Astrocyte (in vitro differentiated cells and primary cell): ENCODE data around the gene OBSL1. TPM values are rescaled to one million over a fixed set of nuclear protein-coding genes. Genes with fewer than 3 reads are reported as not detected.

Experiments
- DNase-seq: peaks from one replicate; pipeline ENCODE4 v3.0.0-alpha.2; 2010; ENCODE audit warnings: low read depth
- FAIRE-seq: peaks from 2 replicates; lab custom pipeline; 2011; peaks lifted over from hg19 to GRCh38; lab: Jason Lieb, UNC
- H2AFZ ChIP-seq: 2 replicates; pipeline ENCODE4 v1.6.0; 2012; ENCODE audit warnings: low read depth, low read length, inconsistent platforms
- H3K27ac ChIP-seq: 2 replicates; pipeline ENCODE4 v1.5.1; 2011; ENCODE audit warnings: low read depth, low read length, inconsistent platforms
- H3K27me3 ChIP-seq: 2 replicates; pipeline ENCODE4 v1.6.0; 2011; ENCODE audit warnings: low read length, inconsistent platforms; ENCODE audit not compliant: insufficient read depth
- H3K36me3 ChIP-seq: 2 replicates; pipeline ENCODE4 v1.5.1; 2011; ENCODE audit warnings: low read length, inconsistent platforms; ENCODE audit not compliant: insufficient read depth
- H3K4me1 ChIP-seq: 2 replicates; pipeline ENCODE4 v1.5.1; 2011; ENCODE audit warnings: low read length, inconsistent platforms; ENCODE audit not compliant: insufficient read depth
- H3K4me2 ChIP-seq: 2 replicates; pipeline ENCODE4 v1.6.0; 2012; ENCODE audit warnings: low read length, inconsistent platforms
- H3K4me3 ChIP-seq: 2 replicates; pipeline ENCODE4 v1.5.1; 2011; ENCODE audit warnings: low read depth, mild to moderate bottlenecking, low read length, inconsistent platforms; ENCODE audit not compliant: insufficient read depth
- H3K79me2 ChIP-seq: 2 replicates; pipeline ENCODE4 v1.6.0; 2012; ENCODE audit warnings: mild to moderate bottlenecking, low read length, inconsistent platforms; ENCODE audit not compliant: insufficient read depth
- H3K9ac ChIP-seq: 2 replicates; pipeline ENCODE4 v1.6.0; 2012; ENCODE audit warnings: mild to moderate bottlenecking, low read length, inconsistent platforms
- H3K9me3 ChIP-seq: 2 replicates; pipeline ENCODE4 v1.5.1; 2012; ENCODE audit warnings: low read depth, mild to moderate bottlenecking, low read length, inconsistent platforms; ENCODE audit not compliant: insufficient read depth
- H4K20me1 ChIP-seq: 2 replicates; pipeline ENCODE4 v1.6.0; 2012; ENCODE audit warnings: low read length, inconsistent platforms; ENCODE audit not compliant: insufficient read depth
- H3K27ac Mint-ChIP-seq: one replicate; pipeline ENCODE4 v1.8.0; 2021; ENCODE audit warnings: mild to moderate bottlenecking, mixed read lengths; ENCODE audit not compliant: unreplicated experiment
- H3K27me3 Mint-ChIP-seq: one replicate; pipeline ENCODE4 v1.8.0; 2021; ENCODE audit warnings: low read depth, mixed read lengths; ENCODE audit not compliant: unreplicated experiment
- H3K36me3 Mint-ChIP-seq: one replicate; pipeline ENCODE4 v1.8.0; 2021; ENCODE audit warnings: low read depth, mixed read lengths; ENCODE audit not compliant: unreplicated experiment
- H3K4me1 Mint-ChIP-seq: one replicate; pipeline ENCODE4 v1.8.0; 2021; ENCODE audit warnings: low read depth, mixed read lengths; ENCODE audit not compliant: unreplicated experiment
- H3K4me3 Mint-ChIP-seq: one replicate; pipeline ENCODE4 v1.8.0; 2021; ENCODE audit warnings: mild to moderate bottlenecking, moderate library complexity, mixed read lengths; ENCODE audit not compliant: unreplicated experiment
- H3K9me3 Mint-ChIP-seq: one replicate; pipeline ENCODE4 v1.8.0; 2021; ENCODE audit warnings: mild to moderate bottlenecking, mixed read lengths; ENCODE audit not compliant: unreplicated experiment
- EZH2 ChIP-seq: IDR thresholded peaks from 2 replicates; pipeline ENCODE4 v1.6.1; 2012; ENCODE audit warnings: mild to moderate bottlenecking, low read length, inconsistent platforms; ENCODE audit not compliant: insufficient read depth
- total RNA-seq: library from RNA; stranded (reverse); gene quantifications from 2 replicates; pipeline ENCODE4 v1.2.1, GENCODE V29; 2021
- TF ChIP-seq, protein P1 (sequence below): IDR thresholded peaks from 2 replicates; pipeline ENCODE4 v1.5.1; 2011; ENCODE audit warnings: low read depth, mild to moderate bottlenecking, inconsistent platforms, low read length, moderate library complexity; ENCODE audit not compliant: insufficient read depth

Gene OBSL1
- total RNA-seq, 1 donor from 2014 or later = 77.5 TPM

DNA sequence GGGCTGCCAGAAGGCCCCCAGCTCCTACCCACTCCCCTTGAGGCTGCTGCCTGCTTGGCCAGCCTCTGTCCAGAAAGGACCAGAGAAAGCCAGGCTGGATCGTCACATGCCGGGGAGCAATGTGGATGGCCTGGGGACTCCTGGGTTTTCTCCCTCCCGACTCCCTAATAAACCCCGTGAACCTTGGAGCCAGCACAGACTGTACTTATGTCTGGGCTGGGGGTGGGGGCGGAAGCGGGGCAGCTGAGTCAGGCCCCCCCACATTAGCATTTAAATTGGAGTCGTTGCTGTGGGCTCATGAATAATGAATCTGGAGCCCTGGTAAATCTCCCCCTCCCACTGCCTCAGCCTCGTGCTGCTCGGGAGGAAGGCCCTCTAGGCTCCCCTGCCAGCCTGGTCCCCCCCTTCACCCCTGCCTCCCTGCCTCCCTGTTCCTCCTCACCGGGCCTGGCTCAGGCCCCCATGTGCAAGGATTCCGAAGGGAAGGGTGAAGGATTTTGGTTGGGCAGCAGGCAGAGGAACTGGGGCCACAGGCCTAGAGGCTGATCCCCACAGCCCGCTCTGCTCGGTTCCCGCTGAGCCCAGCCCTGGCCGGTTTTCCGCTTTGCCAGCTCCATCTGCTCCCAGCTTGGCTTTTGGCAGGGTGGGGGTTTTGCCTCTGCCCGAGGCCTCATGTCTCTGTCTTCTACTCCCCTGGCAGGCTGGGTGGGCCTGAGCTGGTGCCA is 64.4 kb downstream of the OBSL1 start:
- Mint-ChIP-seq H3K36me3 (peaks cover 14% of the 10 kb centered on the region), H3K4me1 (peaks cover 13% of the 10 kb centered on the region), H3K9me3 (no peaks in the 10 kb centered on the region), H3K27me3 (peaks cover 2% of the 10 kb centered on the region), H3K4me3 (no peak overlapping the region), H3K27ac (peak overlapping the region; percentile 86)
- no peak overlapping the region for H3K27ac ChIP-seq
- no peak overlapping the region for H3K4me3 ChIP-seq
- H3K9ac ChIP-seq = peak overlapping the region; percentile 1
- peaks cover 7% of the 10 kb centered on the region for H3K36me3 ChIP-seq
- peaks cover 8% of the 10 kb centered on the region for H4K20me1 ChIP-seq
- DNase-seq (no peak), FAIRE-seq (no peak)
- H3K27me3 ChIP-seq = peaks cover 4% of the 10 kb centered on the region
- no peaks in the 10 kb centered on the region for H3K9me3 ChIP-seq
- peaks cover 20% of the 10 kb centered on the region for H3K4me1 ChIP-seq
- no peak overlapping the region for H2AFZ ChIP-seq
- no peak overlapping the region for H3K4me2 ChIP-seq
- no peaks in the 10 kb centered on the region for H3K79me2 ChIP-seq
- no peak for TF ChIP-seq EZH2
- TF ChIP-seq, protein P1, sequence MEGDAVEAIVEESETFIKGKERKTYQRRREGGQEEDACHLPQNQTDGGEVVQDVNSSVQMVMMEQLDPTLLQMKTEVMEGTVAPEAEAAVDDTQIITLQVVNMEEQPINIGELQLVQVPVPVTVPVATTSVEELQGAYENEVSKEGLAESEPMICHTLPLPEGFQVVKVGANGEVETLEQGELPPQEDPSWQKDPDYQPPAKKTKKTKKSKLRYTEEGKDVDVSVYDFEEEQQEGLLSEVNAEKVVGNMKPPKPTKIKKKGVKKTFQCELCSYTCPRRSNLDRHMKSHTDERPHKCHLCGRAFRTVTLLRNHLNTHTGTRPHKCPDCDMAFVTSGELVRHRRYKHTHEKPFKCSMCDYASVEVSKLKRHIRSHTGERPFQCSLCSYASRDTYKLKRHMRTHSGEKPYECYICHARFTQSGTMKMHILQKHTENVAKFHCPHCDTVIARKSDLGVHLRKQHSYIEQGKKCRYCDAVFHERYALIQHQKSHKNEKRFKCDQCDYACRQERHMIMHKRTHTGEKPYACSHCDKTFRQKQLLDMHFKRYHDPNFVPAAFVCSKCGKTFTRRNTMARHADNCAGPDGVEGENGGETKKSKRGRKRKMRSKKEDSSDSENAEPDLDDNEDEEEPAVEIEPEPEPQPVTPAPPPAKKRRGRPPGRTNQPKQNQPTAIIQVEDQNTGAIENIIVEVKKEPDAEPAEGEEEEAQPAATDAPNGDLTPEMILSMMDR = no peak

DNA sequence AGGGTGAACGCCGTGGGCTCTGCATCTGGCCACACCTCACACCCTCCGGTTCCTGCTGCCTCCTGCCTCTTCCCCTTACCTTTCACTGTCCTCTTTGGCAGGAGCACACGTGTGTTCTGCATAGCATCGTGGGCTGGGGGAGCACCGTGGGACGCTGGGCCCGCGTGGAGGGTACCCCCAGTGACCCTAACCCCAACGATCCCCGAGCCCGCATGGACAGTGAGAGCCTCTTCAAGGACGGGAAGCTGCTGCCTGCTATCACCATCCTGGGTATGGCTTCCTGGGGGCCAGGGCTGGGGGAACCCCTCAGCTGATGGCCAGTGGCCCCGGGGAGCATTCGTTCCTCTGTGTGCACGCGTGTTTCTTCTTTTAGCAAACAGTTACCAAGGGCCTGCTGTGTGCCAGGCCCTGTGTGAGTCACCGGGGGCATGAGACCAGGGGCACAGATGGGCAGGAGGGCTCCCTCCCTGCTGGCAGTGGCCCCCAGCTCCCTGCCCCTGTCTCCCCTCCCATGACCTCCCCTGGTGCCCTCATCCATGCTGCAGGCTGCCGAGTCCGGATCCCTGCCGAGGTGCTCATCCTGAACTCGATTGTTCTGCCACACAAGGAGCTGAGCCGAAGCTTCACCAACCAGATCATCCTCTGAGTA is 65.1 kb downstream of the OBSL1 start:
- H3K27ac ChIP-seq = no peak overlapping the region
- peak overlapping the region; percentile 1 for H3K9ac ChIP-seq
- H3K4me2 ChIP-seq = no peak overlapping the region
- H3K4me3 ChIP-seq = no peak overlapping the region
- H3K9me3 ChIP-seq = no peaks in the 10 kb centered on the region
- peaks cover 18% of the 10 kb centered on the region for H3K36me3 Mint-ChIP-seq
- H3K27me3 Mint-ChIP-seq = peaks cover 2% of the 10 kb centered on the region
- DNase-seq (no peak), FAIRE-seq (no peak)
- TF ChIP-seq, protein P1 = no peak
- no peak for TF ChIP-seq EZH2
- peaks cover 8% of the 10 kb centered on the region for H4K20me1 ChIP-seq
- H3K27me3 ChIP-seq = peaks cover 2% of the 10 kb centered on the region
- peaks cover 7% of the 10 kb centered on the region for H3K36me3 ChIP-seq
- H3K4me1 ChIP-seq = peaks cover 21% of the 10 kb centered on the region
- no peak overlapping the region for H3K4me3 Mint-ChIP-seq
- H3K27ac Mint-ChIP-seq = no peak overlapping the region
- H3K9me3 Mint-ChIP-seq = peaks cover 2% of the 10 kb centered on the region
- no peaks in the 10 kb centered on the region for H3K79me2 ChIP-seq
- H3K4me1 Mint-ChIP-seq = peaks cover 18% of the 10 kb centered on the region
- no peak overlapping the region for H2AFZ ChIP-seq
